Diencephalon (tissue), 1 donor: ENCODE measurements around the gene ATP1B3. TPM values are rescaled to one million over a fixed set of nuclear protein-coding genes. Genes with fewer than 3 reads are reported as not detected.

Experiments used
- small RNA-seq: library from RNA; depleted of rRNA; stranded (forward); fragments of <200 nt; gene quantifications from one replicate; pipeline ENCODE3, GENCODE V24; 2014
- total RNA-seq: library from RNA; depleted of rRNA; stranded (reverse); fragments of >200 nt; gene quantifications from one replicate; pipeline ENCODE4 v1.2.3, GENCODE V29; 2014

Gene ATP1B3
- total RNA-seq = 61.4 TPM

DNA sequence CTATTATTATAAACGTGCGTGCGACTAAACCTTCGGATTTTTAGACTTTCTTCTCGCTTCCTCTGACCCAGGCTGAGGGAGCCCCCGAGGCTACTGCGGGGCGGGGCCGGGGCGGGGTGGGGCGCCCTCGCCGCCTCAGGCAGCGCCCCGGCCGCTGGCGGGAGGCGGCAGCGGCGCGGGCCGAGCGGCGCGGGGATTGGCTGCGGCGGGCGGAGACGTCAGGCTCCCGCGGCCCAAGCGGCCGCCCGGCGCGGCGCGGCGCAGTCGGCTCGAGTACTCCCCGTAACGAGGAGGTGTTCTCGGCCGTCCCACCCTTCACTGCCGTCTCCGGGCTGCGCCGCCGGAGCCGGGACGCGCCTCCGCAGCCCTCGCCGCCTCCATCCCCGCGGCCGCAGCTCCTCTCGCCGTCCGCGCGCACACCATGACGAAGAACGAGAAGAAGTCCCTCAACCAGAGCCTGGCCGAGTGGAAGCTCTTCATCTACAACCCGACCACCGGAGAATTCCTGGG, at the start of gene ATP1B3:
Gene ATP1B3 (plus strand): TSS at position 263 of the 510 bp plus-strand sequence. CDS start 159 bp downstream, at position 422.

Small RNA genes lying within 50 kb of the gene (small RNA-seq; reads per million reads assigned to genes)
- gene HMGN2P25 (not detected), gene RNU6-509P (not detected)

Other genes starting within 250 kb of the ATP1B3 start
- gene RNF7, start 138.3 kb upstream of the ATP1B3 start, total RNA-seq = 29.5 TPM
- gene GRK7, start 113.2 kb upstream of the ATP1B3 start, total RNA-seq = not detected